Upper lobe of left lung (tissue), 6 donors: ENCODE data around the gene CDC23. TPM values are rescaled to one million over a fixed set of nuclear protein-coding genes. Genes with fewer than 3 reads are reported as not detected.

Experiments
- ATAC-seq, 2 donors: fragments of 200-7000 bp; cut with Tn5 transposase; one replicate each; pipeline ENCODE4 v1.9.1; 2022; ENCODE audit warnings: mild to moderate bottlenecking in 2 of 2, moderate library complexity in 2 of 2; ENCODE audit not compliant: low FRiP score in 2 of 2
- DNase-seq, 2 donors: peaks; one replicate each; pipeline ENCODE4 v3.0.0-alpha.2; 2019 to 2020
- H3K27ac ChIP-seq, 4 donors: fragments of 200-600 bp; sonication (generic); one replicate each; pipeline ENCODE4 v1.5.1; 2016 to 2019
- H3K27me3 ChIP-seq, 4 donors: fragments of 200-600 bp; sonication (generic); one replicate each; pipeline ENCODE4 v1.5.1; 2017 to 2019
- H3K36me3 ChIP-seq, 4 donors: fragments of 200-600 bp; sonication (generic); one replicate each; pipeline ENCODE4 v1.5.1; 2016 to 2019
- H3K4me1 ChIP-seq, 4 donors: fragments of 200-600 bp; sonication (generic); one replicate each; pipeline ENCODE4 v1.5.1; 2018 to 2019
- H3K4me3 ChIP-seq, 4 donors: fragments of 200-600 bp; sonication (generic); one replicate each; pipeline ENCODE4 v1.5.1; 2017 to 2019; ENCODE audit warnings: mild to moderate bottlenecking in 2 of 4, moderate library complexity in 1 of 4
- H3K9me3 ChIP-seq, 4 donors: fragments of 200-600 bp; sonication (generic); one replicate each; pipeline ENCODE4 v1.5.1; 2018 to 2019
- EP300 ChIP-seq, 4 donors: sonication (generic); formaldehyde crosslinking; IDR thresholded peaks; one replicate each; pipeline ENCODE4 v1.5.1; 2017; ENCODE audit warnings: antibody characterized with exemption in 4 of 4, control low read depth in 2 of 4
- POLR2A ChIP-seq, 4 donors: fragments of 450-650 bp; IDR thresholded peaks; one replicate each; pipeline ENCODE4 v1.5.1; 2016 to 2017; ENCODE audit warnings: antibody characterized with exemption in 4 of 4, mild to moderate bottlenecking in 2 of 4
- POLR2AphosphoS5 ChIP-seq, 2 donors: sonication (generic); formaldehyde crosslinking; IDR thresholded peaks; one replicate each; pipeline ENCODE4 v1.5.1; 2017; ENCODE audit warnings: antibody characterized with exemption in 2 of 2
- WGBS, 2 donors: methylation state at CpG; one replicate each; pipeline ENCODE4 v1.1.5; 2017 to 2018; 5-methylcytosine and 5-hydroxymethylcytosine counted together
- total RNA-seq, 6 donors: library from RNA; depleted of rRNA in 4 of 6; stranded (reverse); fragments of >200 nt in 4 of 6; gene quantifications; one replicate each; pipeline versions ENCODE4 v1.1.0 to v1.2.1, GENCODE V29; 2016 to 2021
- TF ChIP-seq, protein P1 (sequence below), 6 experiments: fragments of 450-650 bp in 4 of 6; fragments of 200-600 bp in 2 of 6; sonication (generic) in 2 of 6; IDR thresholded peaks; one replicate each; pipeline ENCODE4 v1.5.1; 2016 to 2019; ENCODE audit warnings: antibody characterized with exemption in 6 of 6
- donor health status: DM: no; HTN: no; CAD: no; lungs with moderate emphysema.
- donor health status: DM: no; HTN: yes; CAD: no; lungs with severe emphysema.

CDC23 gene
- total RNA-seq, 6 donors from 2014 or later, result 8.4 to 23.2 (median 17.3) TPM

DNA sequence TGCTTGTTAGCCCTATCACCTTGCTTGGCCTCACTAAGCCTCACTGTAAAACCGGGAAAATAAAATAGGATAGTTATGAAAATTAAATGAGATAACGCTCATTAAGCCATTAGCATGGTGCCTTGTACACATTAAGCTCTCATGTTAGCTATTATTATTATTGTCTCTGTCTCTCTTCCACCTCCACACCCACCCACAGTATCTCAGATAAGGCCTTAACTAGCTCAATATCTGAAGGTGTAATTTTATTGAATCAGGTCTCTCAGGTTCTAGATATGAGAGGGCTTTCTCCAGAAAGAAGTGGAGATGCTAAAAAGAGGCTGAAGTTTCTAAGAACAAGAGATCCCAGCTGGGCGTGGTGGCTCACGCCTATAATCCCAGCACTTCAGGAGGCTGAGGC lies 33.7 kb upstream of the CDC23 start:
- Histone ChIP-seq H3K4me1 (peaks cover 3 to 8% (median 5%) of the 10 kb centered on the region in 4 donors), H3K27ac (no peak overlapping the region), H3K27me3 (no peaks in the 10 kb centered on the region), H3K9me3 (no peaks in the 10 kb centered on the region), H3K36me3 (no peaks in the 10 kb centered on the region), H3K4me3 (no peak overlapping the region)
- TF ChIP-seq, protein P1, sequence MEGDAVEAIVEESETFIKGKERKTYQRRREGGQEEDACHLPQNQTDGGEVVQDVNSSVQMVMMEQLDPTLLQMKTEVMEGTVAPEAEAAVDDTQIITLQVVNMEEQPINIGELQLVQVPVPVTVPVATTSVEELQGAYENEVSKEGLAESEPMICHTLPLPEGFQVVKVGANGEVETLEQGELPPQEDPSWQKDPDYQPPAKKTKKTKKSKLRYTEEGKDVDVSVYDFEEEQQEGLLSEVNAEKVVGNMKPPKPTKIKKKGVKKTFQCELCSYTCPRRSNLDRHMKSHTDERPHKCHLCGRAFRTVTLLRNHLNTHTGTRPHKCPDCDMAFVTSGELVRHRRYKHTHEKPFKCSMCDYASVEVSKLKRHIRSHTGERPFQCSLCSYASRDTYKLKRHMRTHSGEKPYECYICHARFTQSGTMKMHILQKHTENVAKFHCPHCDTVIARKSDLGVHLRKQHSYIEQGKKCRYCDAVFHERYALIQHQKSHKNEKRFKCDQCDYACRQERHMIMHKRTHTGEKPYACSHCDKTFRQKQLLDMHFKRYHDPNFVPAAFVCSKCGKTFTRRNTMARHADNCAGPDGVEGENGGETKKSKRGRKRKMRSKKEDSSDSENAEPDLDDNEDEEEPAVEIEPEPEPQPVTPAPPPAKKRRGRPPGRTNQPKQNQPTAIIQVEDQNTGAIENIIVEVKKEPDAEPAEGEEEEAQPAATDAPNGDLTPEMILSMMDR (IDR thresholded peaks at IDR 0.05), result no peak
- no peak for TF ChIP-seq POLR2A (IDR thresholded peaks at IDR 0.05)
- TF ChIP-seq POLR2AphosphoS5 (IDR thresholded peaks at IDR 0.05), result no peak
- ATAC-seq (no peak), DNase-seq (no peak)
- WGBS, 2 donors, result 86 to 87% methylated on average over 4 of the region's 4 CpGs

DNA sequence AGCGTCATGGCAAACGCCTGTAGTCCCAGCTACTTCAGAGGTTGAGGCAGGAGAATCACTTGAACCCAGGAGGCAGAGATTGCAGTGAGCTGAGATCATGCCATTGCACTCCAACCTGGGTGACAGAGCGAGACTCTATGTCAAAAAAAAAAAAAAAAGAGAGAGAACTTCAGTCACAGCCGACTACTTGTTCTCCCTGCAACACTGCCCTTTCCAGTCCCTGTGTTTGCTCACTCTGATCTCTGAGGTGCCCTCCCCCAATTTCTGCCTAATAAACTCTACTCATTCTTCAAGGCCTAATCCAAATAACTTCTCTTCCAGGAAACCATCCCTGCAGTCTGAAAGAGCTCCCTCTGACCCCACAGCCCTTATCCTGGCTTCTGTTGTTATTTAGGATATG lies 33.2 kb upstream of the CDC23 start:
- WGBS, 2 donors, result 58 to 66% methylated on average over 4 of the region's 4 CpGs

DNA sequence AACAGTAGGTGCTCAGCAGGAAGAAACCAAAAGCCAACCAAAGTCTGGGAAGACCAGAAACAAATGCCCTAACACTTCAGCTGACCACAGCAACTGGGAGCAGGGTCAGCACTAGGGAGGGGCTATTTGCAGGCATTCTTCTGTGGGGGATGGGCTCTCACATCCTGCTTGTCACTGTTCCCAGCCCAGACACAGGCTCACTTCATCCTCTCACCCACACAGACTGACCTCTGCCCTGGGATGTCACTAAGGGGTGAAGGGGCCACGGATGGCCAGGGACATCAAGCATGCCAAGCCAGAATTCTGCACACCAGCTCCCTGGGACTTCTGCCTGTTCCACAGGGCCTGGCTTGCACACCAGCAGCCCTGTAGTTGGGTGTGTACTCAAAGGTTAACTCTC lies 32.6 kb upstream of the CDC23 start:
- TF ChIP-seq POLR2AphosphoS5 (IDR thresholded peaks at IDR 0.05) (peak in 1 of 2 donors; percentile 9), POLR2A (IDR thresholded peaks at IDR 0.05) (no peak)
- no peaks in the 10 kb centered on the region for H3K36me3 ChIP-seq
- no peaks in the 10 kb centered on the region for H3K9me3 ChIP-seq
- no peak overlapping the region for H3K27ac ChIP-seq
- ATAC-seq (no peak), DNase-seq (no peak)
- WGBS, 2 donors, result 57% methylated on average over 1 of the region's 1 CpG; no CpG with 5 or more reads in 1 of the 2 donors
- peaks cover 0 to 6% (median 0%) of the 10 kb centered on the region in 4 donors for H3K27me3 ChIP-seq
- peaks cover 9 to 13% (median 11%) of the 10 kb centered on the region in 4 donors for H3K4me1 ChIP-seq
- H3K4me3 ChIP-seq, result no peak overlapping the region

More for the DNA sequence above, 33.2 kb upstream of the CDC23 start:
- no peak for TF ChIP-seq POLR2A (IDR thresholded peaks at IDR 0.05)
- TF ChIP-seq, protein P1 (IDR thresholded peaks at IDR 0.05), result no peak
- no peak for TF ChIP-seq EP300 (IDR thresholded peaks at IDR 0.05)
- TF ChIP-seq POLR2AphosphoS5 (IDR thresholded peaks at IDR 0.05), result no peak
- H3K9me3 ChIP-seq, result no peaks in the 10 kb centered on the region
- H3K27ac ChIP-seq, result no peak overlapping the region
- no peak overlapping the region for H3K4me3 ChIP-seq
- H3K4me1 ChIP-seq, result peaks cover 8 to 12% (median 10%) of the 10 kb centered on the region in 4 donors
- ATAC-seq (no peak), DNase-seq (no peak)
- H3K27me3 ChIP-seq, result peaks cover 0 to 3% (median 0%) of the 10 kb centered on the region in 4 donors
- H3K36me3 ChIP-seq, result no peaks in the 10 kb centered on the region

DNA sequence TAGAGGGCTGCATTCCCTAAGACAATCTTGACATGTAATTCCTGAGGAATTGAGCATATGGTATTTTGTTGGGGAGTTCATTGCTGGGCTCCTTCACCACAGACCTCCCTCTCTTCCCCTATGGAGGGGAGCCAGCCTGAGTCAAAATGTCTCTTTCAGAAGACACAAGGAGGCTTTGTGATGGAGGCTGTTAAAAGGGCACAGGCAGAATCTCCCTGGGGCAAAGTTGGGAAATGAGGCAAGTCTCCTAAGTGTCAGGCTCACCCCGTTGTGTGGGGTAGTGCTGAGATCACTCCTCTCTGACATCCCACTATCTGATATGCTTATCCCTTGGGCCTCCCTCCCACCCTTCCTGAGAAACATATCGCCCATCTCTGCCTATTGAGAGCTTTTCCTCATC lies 30.7 kb upstream of the CDC23 start:
- DNase-seq (no peak), ATAC-seq (no peak)
- H3K4me1 ChIP-seq, result peaks cover 9 to 13% (median 11%) of the 10 kb centered on the region in 4 donors
- 68 to 81% methylated on average over 2 of the region's 2 CpGs for WGBS, 2 donors
- no peak overlapping the region for H3K27ac ChIP-seq
- peaks cover 0 to 6% (median 0%) of the 10 kb centered on the region in 4 donors for H3K27me3 ChIP-seq
- H3K4me3 ChIP-seq, result no peak overlapping the region
- no peaks in the 10 kb centered on the region for H3K9me3 ChIP-seq
- no peaks in the 10 kb centered on the region for H3K36me3 ChIP-seq
- TF ChIP-seq, protein P1 (IDR thresholded peaks at IDR 0.05), result no peak
- no peak for TF ChIP-seq POLR2AphosphoS5 (IDR thresholded peaks at IDR 0.05)
- no peak for TF ChIP-seq EP300 (IDR thresholded peaks at IDR 0.05)
- no peak for TF ChIP-seq POLR2A (IDR thresholded peaks at IDR 0.05)

DNA sequence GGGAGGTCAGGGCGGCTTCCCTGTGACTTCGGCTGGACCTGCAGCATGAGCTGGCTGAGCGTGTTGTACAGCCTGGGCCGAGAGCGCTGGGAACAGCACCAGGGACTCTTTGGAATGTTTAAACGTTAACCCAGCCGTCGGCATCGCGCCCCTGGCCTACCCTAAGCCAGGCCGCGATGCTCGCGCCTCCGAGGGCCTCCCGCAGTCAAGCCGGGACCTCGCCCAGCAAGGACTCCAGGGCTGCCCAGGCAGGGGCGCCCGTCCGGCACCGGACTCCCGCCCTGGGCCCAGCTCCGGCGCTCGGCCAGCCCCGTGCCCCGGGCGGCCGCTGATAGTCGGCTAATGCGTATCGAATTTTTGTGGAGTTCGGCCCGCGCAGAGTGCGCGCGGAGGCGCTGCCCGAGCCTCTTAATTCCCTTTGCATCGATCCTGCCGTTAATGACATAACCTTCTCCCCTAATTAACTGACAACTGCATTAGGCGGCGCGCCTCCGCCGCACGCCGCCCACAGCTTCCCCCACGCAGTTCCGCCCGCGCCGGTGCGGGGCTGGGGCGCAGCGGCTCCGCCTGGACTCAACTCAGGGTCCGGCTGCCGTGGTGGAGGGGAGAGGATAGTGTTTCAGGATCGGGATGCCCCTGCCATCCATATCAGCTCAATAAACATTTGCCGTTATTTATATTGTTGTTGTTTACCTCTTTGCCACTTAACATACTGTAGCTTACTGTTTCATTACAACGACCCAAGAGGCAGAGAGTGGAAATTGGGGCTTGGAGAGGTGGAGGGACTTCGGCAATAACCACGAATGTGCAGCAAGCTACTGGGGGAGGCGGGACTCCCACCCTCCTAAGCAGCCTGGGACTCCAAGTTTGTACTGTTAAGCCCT lies 28.8 kb upstream of the CDC23 start:
- 4% methylated on average over 21 to 61 of the region's 67 CpGs for WGBS, 2 donors
- Histone ChIP-seq H3K27ac (no peak overlapping the region), H3K36me3 (no peaks in the 10 kb centered on the region), H3K27me3 (peaks cover 0 to 6% (median 0%) of the 10 kb centered on the region in 4 donors), H3K9me3 (no peaks in the 10 kb centered on the region), H3K4me1 (peaks cover 9 to 13% (median 11%) of the 10 kb centered on the region in 4 donors), H3K4me3 (peak overlapping the region; percentile 35 to 50 (median 40))
- DNase-seq (peak; percentile 26 to 87), ATAC-seq (peak; percentile 62 to 79)
- TF ChIP-seq POLR2AphosphoS5 (IDR thresholded peaks at IDR 0.05) (no peak), EP300 (IDR thresholded peaks at IDR 0.05) (no peak), POLR2A (IDR thresholded peaks at IDR 0.05) (no peak)
- TF ChIP-seq, protein P1 (IDR thresholded peaks at IDR 0.05), result no peak
